ENCODE measurements around the gene GLIPR2. TPM values are rescaled to one million over a fixed set of nuclear protein-coding genes. Genes with fewer than 3 reads are reported as not detected.

The GLIPR2 gene
- total and polyA plus RNA-seq, 2 of the 13 experiments (the other 11 are each of a cell fraction or from before 2014, with no cell fraction given), result 0.08 to 0.42 TPM

DNA sequence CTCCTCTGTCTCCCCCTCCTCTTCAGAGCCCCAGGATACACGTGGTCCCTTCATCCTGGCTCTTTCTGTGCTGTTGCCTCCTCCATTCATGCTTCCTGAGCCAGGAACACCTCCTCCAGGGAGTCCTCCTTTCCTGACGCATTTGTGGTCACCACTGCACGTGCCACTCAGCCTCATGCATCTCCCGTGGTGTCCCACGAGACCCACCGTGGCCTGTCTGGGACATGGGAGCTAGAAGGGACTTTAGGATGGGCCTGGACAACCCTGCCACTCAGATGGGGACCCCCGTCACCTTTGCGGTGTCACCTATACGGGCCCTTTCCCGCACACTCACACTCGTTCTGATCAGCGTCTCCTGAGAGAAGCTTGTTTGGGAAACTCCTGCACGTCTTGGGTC lies 6.7 kb downstream of the GLIPR2 start:
- H3K79me2 ChIP-seq (ENCODE audit: insufficient read depth, low read length), result no peaks in the 10 kb centered on the region
- ChIA-PET POLR2A (interaction anchor here (1.2 kb wide), 1 partner anchor 47 kb away, joined by 3 read pairs; the partner anchor contains the start of gene CLTA), CTCF (ENCODE audit: low intra/inter-chr PET ratio, low total read pairs) (no interaction called here)
- in situ Hi-C loops (cut with HindIII; ENCODE audit: extremely low pct_ligation_motif_present, low pct_unique_long_range_greater_than_20kb), result no loop called here
- intact Hi-C loops (cut with micrococcal nuclease; ENCODE audit: unreplicated experiment), result no loop called here
- peaks cover 11% of the 10 kb centered on the region; the same call in 1 of the 2 replicates for H3K9me3 ChIP-seq (ENCODE audit: low read length)
- 48% methylated on average over 12 of the region's 13 CpGs for WGBS (ENCODE audit: low lambda C conversion rate)
- FAIRE-seq, result no peak
- H3K9ac ChIP-seq (ENCODE audit: insufficient read depth, low read depth, low read length), result peak overlapping the region; percentile 23; the same call in 1 of the 2 replicates
- ATAC-seq, result no peak; the same call in 2 of the 3 replicates
- H3K27me3 ChIP-seq (ENCODE audit: control insufficient read depth in 1 of 2, insufficient read depth in 2 of 2, low read length in 2 of 2), result peaks cover 5 to 22% of the 10 kb centered on the region in 2 experiments; a peak in 4 of 5 replicates
- H2AFZ ChIP-seq (ENCODE audit: low read length), result peak overlapping the region; percentile 20
- no peak overlapping the region for H3K27ac ChIP-seq (ENCODE audit: extremely low read length, insufficient read depth, low read length)
- peak overlapping the region; percentile 59 for H3K4me2 ChIP-seq (ENCODE audit: low read depth, low read length)
- TF ChIP-seq ZEB1 (IDR thresholded peaks at IDR 0.05; ENCODE audit: insufficient replicate concordance, low read depth), result no peak
- TF ChIP-seq ZFP36 (IDR thresholded peaks at IDR 0.05; ENCODE audit: borderline replicate concordance, low read depth, low read length, partially characterized antibody), result peak; percentile 20
- TF ChIP-seq MNT (IDR thresholded peaks at IDR 0.05), result 0 out of 2 replicates have a peak, but pooled peaks have one; percentile 18
- TF ChIP-seq EED (CRISPR knock-in tag; IDR thresholded peaks at IDR 0.05), result no peak
- TF ChIP-seq ZFX (CRISPR knock-in tag; IDR thresholded peaks at IDR 0.05; ENCODE audit: low read depth), result 0 out of 2 replicates have a peak, but pooled peaks have one; percentile 6
- TF ChIP-seq, protein P1, sequence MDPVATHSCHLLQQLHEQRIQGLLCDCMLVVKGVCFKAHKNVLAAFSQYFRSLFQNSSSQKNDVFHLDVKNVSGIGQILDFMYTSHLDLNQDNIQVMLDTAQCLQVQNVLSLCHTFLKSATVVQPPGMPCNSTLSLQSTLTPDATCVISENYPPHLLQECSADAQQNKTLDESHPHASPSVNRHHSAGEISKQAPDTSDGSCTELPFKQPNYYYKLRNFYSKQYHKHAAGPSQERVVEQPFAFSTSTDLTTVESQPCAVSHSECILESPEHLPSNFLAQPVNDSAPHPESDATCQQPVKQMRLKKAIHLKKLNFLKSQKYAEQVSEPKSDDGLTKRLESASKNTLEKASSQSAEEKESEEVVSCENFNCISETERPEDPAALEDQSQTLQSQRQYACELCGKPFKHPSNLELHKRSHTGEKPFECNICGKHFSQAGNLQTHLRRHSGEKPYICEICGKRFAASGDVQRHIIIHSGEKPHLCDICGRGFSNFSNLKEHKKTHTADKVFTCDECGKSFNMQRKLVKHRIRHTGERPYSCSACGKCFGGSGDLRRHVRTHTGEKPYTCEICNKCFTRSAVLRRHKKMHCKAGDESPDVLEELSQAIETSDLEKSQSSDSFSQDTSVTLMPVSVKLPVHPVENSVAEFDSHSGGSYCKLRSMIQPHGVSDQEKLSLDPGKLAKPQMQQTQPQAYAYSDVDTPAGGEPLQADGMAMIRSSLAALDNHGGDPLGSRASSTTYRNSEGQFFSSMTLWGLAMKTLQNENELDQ (CRISPR knock-in tag; IDR thresholded peaks at IDR 0.05; ENCODE audit: borderline replicate concordance), result no peak
- no peaks in the 10 kb centered on the region for H3K36me3 ChIP-seq (replicated peaks in 1 of 2; ENCODE audit: control insufficient read depth in 1 of 2, insufficient read depth in 2 of 2, low read length in 2 of 2)
- peaks cover 16% of the 10 kb centered on the region for H3K4me1 ChIP-seq (ENCODE audit: insufficient read depth, low read length)
- no peak for DNase-seq (ENCODE audit: low spot score)
- BruUV-seq (replicated peaks), result no TSS peak
- H4K20me1 ChIP-seq (ENCODE audit: insufficient read depth, low read length), result no peaks in the 10 kb centered on the region
- H3K4me3 ChIP-seq (replicated peaks in 1 of 3; ENCODE audit: insufficient read depth in 1 of 3, low read depth in 2 of 3, low read length in 3 of 3), result peak overlapping the region; percentile 3 to 57 (median 32); a peak in 4 of 6 replicates
